GM18951 (cell line): Measurements from ENCODE around the gene GTF2F1.
"Not testable (repeated sequence)": the region's sequence is repeated elsewhere in the genome, so short reads cannot be mapped to it uniquely, and the experiment has no call there.

Experiments
- POLR2A ChIP-seq: IDR thresholded peaks from 4 replicates; pipeline ENCODE4 v1.6.1; 2011; ENCODE audit warnings: mild to moderate bottlenecking; ENCODE audit not compliant: insufficient read length, insufficient read depth; ENCODE audit errors: extremely low read depth
- in situ Hi-C: fragments of 300-500 bp; cut with MboI; formaldehyde crosslinking; loops from one replicate; pipeline ENCODE4 v1.12.0; 2022; ENCODE audit warnings: low sequenced_read_pairs, mixed read lengths, inconsistent platforms; ENCODE audit not compliant: unreplicated experiment

Gene GTF2F1

GRCh38 chr19:6393074-6393982 lies at the start of gene GTF2F1:
GTF2F1 (minus strand) TSS chr19:6393164; CDS start chr19:6392995, 169 bp downstream.
- TF ChIP-seq POLR2A, result peak; percentile 61
- in situ Hi-C loops, result no loop called here

GRCh38 chr19:6442087-6442688 lies 49.2 kb upstream of the GTF2F1 start:
- in situ Hi-C loops, result no loop called here
- TF ChIP-seq POLR2A, result no peak

- no peak for TF ChIP-seq POLR2A
- in situ Hi-C loops, result no loop called here
Measured at GRCh38 chr19:6440905-6441304, 47.9 kb upstream of the GTF2F1 start.

GRCh38 chr19:6439743-6440142 lies 46.8 kb upstream of the GTF2F1 start:
- in situ Hi-C loops, result no loop called here
- no peak for TF ChIP-seq POLR2A

GRCh38 chr19:6433663-6434062 lies 40.7 kb upstream of the GTF2F1 start, which contains the start of gene SLC25A41:
SLC25A41 (minus strand) TSS chr19:6433763; CDS start chr19:6433693, 70 bp downstream.
- TF ChIP-seq POLR2A, result no peak
- in situ Hi-C loops, result no loop called here

GRCh38 chr19:6433165-6433564 lies 40.2 kb upstream of the GTF2F1 start:
- in situ Hi-C loops, result no loop called here
- TF ChIP-seq POLR2A, result no peak

- TF ChIP-seq POLR2A, result no peak
- in situ Hi-C loops, result no loop called here
Measured at GRCh38 chr19:6431891-6432290, 38.9 kb upstream of the GTF2F1 start.

GRCh38 chr19:6429419-6430221 lies 36.7 kb upstream of the GTF2F1 start:
- in situ Hi-C loops, result no loop called here
- TF ChIP-seq POLR2A, result no peak

- in situ Hi-C loops, result not testable (repeated sequence)
Measured at GRCh38 chr19:6428692-6429418, 35.9 kb upstream of the GTF2F1 start.

- in situ Hi-C loops, result no loop called here
- TF ChIP-seq POLR2A, result no peak
Measured at GRCh38 chr19:6427131-6427530, 34.2 kb upstream of the GTF2F1 start.

GRCh38 chr19:6425732-6426620 lies 33.0 kb upstream of the GTF2F1 start:
- in situ Hi-C loops, result no loop called here
- no peak for TF ChIP-seq POLR2A
